ENCODE data around the gene LMTK3.

The LMTK3 gene

GRCh38 chr19:48473161-48473966 lies 38.3 kb downstream of the LMTK3 start:
- H4K12ac ChIP-seq (ENCODE audit: low read depth, low read length): no peak overlapping the region

DNA sequence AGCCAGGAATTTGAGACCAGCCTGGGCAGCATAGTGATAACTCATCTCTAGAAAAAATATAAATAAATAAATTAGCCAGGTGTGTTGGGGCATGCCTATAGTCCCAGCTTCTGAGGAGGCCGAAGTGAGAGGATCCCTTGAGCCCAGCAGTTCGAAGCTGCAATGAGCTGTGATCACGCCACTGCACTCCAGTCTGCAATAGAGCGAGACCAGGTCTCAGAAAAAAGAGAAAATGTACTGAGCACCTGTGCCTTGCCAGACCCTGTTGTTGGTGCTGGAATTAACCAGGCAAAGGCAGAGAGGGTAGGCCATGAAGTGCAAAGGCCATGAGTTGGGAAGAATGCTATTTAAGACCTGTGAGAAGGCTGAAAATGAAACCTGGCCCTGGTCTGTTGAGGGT lies 39.8 kb downstream of the LMTK3 start:
- H3K14ac ChIP-seq (ENCODE audit: low read length): no peak overlapping the region
- no peaks in the 10 kb centered on the region for H3K27me3 ChIP-seq (ENCODE audit: insufficient read depth, low read length)
- no peak for DNase-seq
- peaks cover 66 to 67% of the 10 kb centered on the region in 2 experiments for H3K36me3 ChIP-seq (ENCODE audit: control insufficient read depth in 1 of 2, insufficient read depth in 2 of 2, low read length in 2 of 2)
- H3K79me1 ChIP-seq (ENCODE audit: low read length): peaks cover 9% of the 10 kb centered on the region
- peak overlapping the region; percentile 37 for H3K4ac ChIP-seq (ENCODE audit: low read depth, low read length)
- H2BK5ac ChIP-seq (ENCODE audit: low read depth, low read length, poor library complexity): no peak overlapping the region
- H2AFZ ChIP-seq (ENCODE audit: insufficient read depth, low read length, poor library complexity): no peak overlapping the region
- no peak overlapping the region for H3K18ac ChIP-seq (ENCODE audit: low read length)
- no peak overlapping the region for H2AK5ac ChIP-seq (ENCODE audit: low read length)
- H3K79me2 ChIP-seq (ENCODE audit: control insufficient read depth, insufficient read depth, low read length, poor library complexity): peaks cover 12% of the 10 kb centered on the region
- WGBS (ENCODE audit: extremely low coverage, insufficient coverage, insufficient read length): no CpG with 5 or more reads among the region's 4 CpGs
- H3K4me1 ChIP-seq (ENCODE audit: control insufficient read depth in 1 of 2, insufficient read depth in 2 of 2, low read length in 2 of 2): peaks cover 7 to 19% of the 10 kb centered on the region in 2 experiments
- no peak overlapping the region for H4K8ac ChIP-seq (ENCODE audit: low read depth, low read length)
- no peak overlapping the region for H2BK120ac ChIP-seq (ENCODE audit: insufficient read depth, low read length, poor library complexity)
- no peak overlapping the region for H2BK12ac ChIP-seq (ENCODE audit: low read length)
- H3K23ac ChIP-seq (ENCODE audit: low read length): no peak overlapping the region
- H3K27ac ChIP-seq (ENCODE audit: low read depth, low read length): no peak overlapping the region
- H4K91ac ChIP-seq (ENCODE audit: low read depth, low read length): no peak overlapping the region
- H3K9ac ChIP-seq (ENCODE audit: low read length): no peak overlapping the region
- H3K4me3 ChIP-seq (ENCODE audit: low read depth, low read length): no peak overlapping the region
- no peak overlapping the region for H4K12ac ChIP-seq (ENCODE audit: low read depth, low read length)
- no peaks in the 10 kb centered on the region for H3K9me3 ChIP-seq (ENCODE audit: insufficient read depth, low read depth, low read length)
- H3K4me2 ChIP-seq (ENCODE audit: low read length): no peak overlapping the region

More at GRCh38 chr19:48473161-48473966, 38.3 kb downstream of the LMTK3 start:
- Histone ChIP-seq H3K4me2 (ENCODE audit: low read length) (no peak overlapping the region), H3K9ac (ENCODE audit: low read length) (no peak overlapping the region), H3K23ac (ENCODE audit: low read length) (no peak overlapping the region), H3K18ac (ENCODE audit: low read length) (peak overlapping the region; percentile 27), H2BK5ac (ENCODE audit: low read depth, low read length, poor library complexity) (no peak overlapping the region), H3K27me3 (ENCODE audit: insufficient read depth, low read length) (no peaks in the 10 kb centered on the region), H3K79me2 (ENCODE audit: control insufficient read depth, insufficient read depth, low read length, poor library complexity) (peaks cover 12% of the 10 kb centered on the region), H3K14ac (ENCODE audit: low read length) (no peak overlapping the region), H3K4ac (ENCODE audit: low read depth, low read length) (no peak overlapping the region), H3K9me3 (ENCODE audit: insufficient read depth, low read depth, low read length) (no peaks in the 10 kb centered on the region), H2AFZ (ENCODE audit: insufficient read depth, low read length, poor library complexity) (no peak overlapping the region), H2AK5ac (ENCODE audit: low read length) (no peak overlapping the region), H3K79me1 (ENCODE audit: low read length) (peaks cover 9% of the 10 kb centered on the region), H2BK12ac (ENCODE audit: low read length) (no peak overlapping the region), H3K4me1 (ENCODE audit: control insufficient read depth in 1 of 2, insufficient read depth in 2 of 2, low read length in 2 of 2) (peaks cover 7 to 19% of the 10 kb centered on the region in 2 experiments), H3K4me3 (ENCODE audit: low read depth, low read length) (no peak overlapping the region), H4K91ac (ENCODE audit: low read depth, low read length) (no peak overlapping the region), H4K8ac (ENCODE audit: low read depth, low read length) (no peak overlapping the region), H3K27ac (ENCODE audit: low read depth, low read length) (no peak overlapping the region), H3K36me3 (ENCODE audit: control insufficient read depth in 1 of 2, insufficient read depth in 2 of 2, low read length in 2 of 2) (peaks cover 81 to 82% of the 10 kb centered on the region in 2 experiments), H2BK120ac (ENCODE audit: insufficient read depth, low read length, poor library complexity) (no peak overlapping the region)
- no CpG with 5 or more reads among the region's 14 CpGs for WGBS (ENCODE audit: extremely low coverage, insufficient coverage, insufficient read length)
- DNase-seq: peak; percentile 69 to 72

GRCh38 chr19:48470856-48471255 lies 40.8 kb downstream of the LMTK3 start:
- Histone ChIP-seq H2AK5ac (ENCODE audit: low read length) (no peak overlapping the region), H4K8ac (ENCODE audit: low read depth, low read length) (no peak overlapping the region), H3K36me3 (ENCODE audit: control insufficient read depth in 1 of 2, insufficient read depth in 2 of 2, low read length in 2 of 2) (peaks cover 57 to 58% of the 10 kb centered on the region in 2 experiments), H3K9me3 (ENCODE audit: insufficient read depth, low read depth, low read length) (no peaks in the 10 kb centered on the region), H3K4me1 (ENCODE audit: control insufficient read depth in 1 of 2, insufficient read depth in 2 of 2, low read length in 2 of 2) (peaks cover 7 to 19% of the 10 kb centered on the region in 2 experiments), H3K4me2 (ENCODE audit: low read length) (no peak overlapping the region), H4K12ac (ENCODE audit: low read depth, low read length) (no peak overlapping the region), H3K18ac (ENCODE audit: low read length) (no peak overlapping the region), H3K27ac (ENCODE audit: low read depth, low read length) (no peak overlapping the region), H3K4ac (ENCODE audit: low read depth, low read length) (peak overlapping the region; percentile 71), H2BK120ac (ENCODE audit: insufficient read depth, low read length, poor library complexity) (no peak overlapping the region), H3K4me3 (ENCODE audit: low read depth, low read length) (no peak overlapping the region), H3K79me1 (ENCODE audit: low read length) (peaks cover 9% of the 10 kb centered on the region), H3K27me3 (ENCODE audit: insufficient read depth, low read length) (no peaks in the 10 kb centered on the region), H2BK12ac (ENCODE audit: low read length) (no peak overlapping the region), H4K91ac (ENCODE audit: low read depth, low read length) (no peak overlapping the region), H3K14ac (ENCODE audit: low read length) (no peak overlapping the region), H3K79me2 (ENCODE audit: control insufficient read depth, insufficient read depth, low read length, poor library complexity) (peaks cover 12% of the 10 kb centered on the region), H3K9ac (ENCODE audit: low read length) (no peak overlapping the region), H3K23ac (ENCODE audit: low read length) (no peak overlapping the region), H2BK5ac (ENCODE audit: low read depth, low read length, poor library complexity) (no peak overlapping the region), H2AFZ (ENCODE audit: insufficient read depth, low read length, poor library complexity) (no peak overlapping the region)
- peak; percentile 21 to 57 for DNase-seq
- no CpG with 5 or more reads among the region's 10 CpGs for WGBS (ENCODE audit: extremely low coverage, insufficient coverage, insufficient read length)

DNA sequence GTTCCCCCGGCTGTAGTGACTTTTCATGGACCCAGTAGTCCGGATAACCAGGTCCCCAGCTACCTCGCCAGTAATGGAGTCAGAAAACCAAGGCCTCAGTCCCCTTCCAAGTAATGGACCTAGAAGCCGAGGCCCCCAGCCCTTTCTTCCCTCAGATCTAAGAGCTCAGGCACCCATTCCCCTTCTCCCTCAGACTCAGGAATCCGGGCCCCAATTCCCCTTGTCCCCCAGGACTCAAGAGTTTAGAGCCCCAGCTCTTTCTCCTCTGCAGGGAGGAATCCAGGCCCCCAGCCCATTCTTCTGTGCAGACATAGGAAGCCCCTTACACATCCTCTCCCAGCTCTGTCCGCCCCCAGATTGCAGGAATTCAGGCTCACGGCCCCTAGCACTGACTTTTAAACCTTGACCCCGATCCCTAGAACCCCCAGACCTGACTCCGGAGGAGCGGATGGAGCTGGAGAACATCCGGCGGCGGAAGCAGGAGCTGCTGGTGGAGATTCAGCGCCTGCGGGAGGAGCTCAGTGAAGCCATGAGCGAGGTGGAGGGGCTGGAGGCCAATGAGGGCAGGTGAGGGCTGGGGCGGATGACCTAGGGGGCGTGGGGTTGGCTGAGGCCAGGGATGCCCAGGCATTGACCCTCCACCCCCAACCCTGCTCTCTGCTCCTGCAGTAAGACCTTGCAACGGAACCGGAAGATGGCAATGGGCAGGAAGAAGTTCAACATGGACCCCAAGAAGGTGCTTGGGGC lies 41.5 kb downstream of the LMTK3 start:
- Histone ChIP-seq H3K27ac (ENCODE audit: low read depth, low read length) (no peak overlapping the region), H2BK120ac (ENCODE audit: insufficient read depth, low read length, poor library complexity) (no peak overlapping the region), H3K27me3 (ENCODE audit: insufficient read depth, low read length) (no peaks in the 10 kb centered on the region), H3K18ac (ENCODE audit: low read length) (peak overlapping the region; percentile 68), H4K91ac (ENCODE audit: low read depth, low read length) (peak overlapping the region; percentile 100), H3K14ac (ENCODE audit: low read length) (peak overlapping the region; percentile 80), H2BK12ac (ENCODE audit: low read length) (no peak overlapping the region), H3K4me2 (ENCODE audit: low read length) (peak overlapping the region; percentile 88), H3K79me2 (ENCODE audit: control insufficient read depth, insufficient read depth, low read length, poor library complexity) (peaks cover 12% of the 10 kb centered on the region), H3K9me3 (ENCODE audit: insufficient read depth, low read depth, low read length) (no peaks in the 10 kb centered on the region), H3K79me1 (ENCODE audit: low read length) (peaks cover 9% of the 10 kb centered on the region), H3K4ac (ENCODE audit: low read depth, low read length) (peak overlapping the region; percentile 71), H3K23ac (ENCODE audit: low read length) (no peak overlapping the region), H4K12ac (ENCODE audit: low read depth, low read length) (peak overlapping the region; percentile 66), H2AK5ac (ENCODE audit: low read length) (peak overlapping the region; percentile 52), H3K9ac (ENCODE audit: low read length) (peak overlapping the region; percentile 30), H4K8ac (ENCODE audit: low read depth, low read length) (peak overlapping the region; percentile 29), H3K36me3 (ENCODE audit: control insufficient read depth in 1 of 2, insufficient read depth in 2 of 2, low read length in 2 of 2) (peaks cover 49 to 51% of the 10 kb centered on the region in 2 experiments), H3K4me3 (ENCODE audit: low read depth, low read length) (peak overlapping the region; percentile 89), H2AFZ (ENCODE audit: insufficient read depth, low read length, poor library complexity) (peak overlapping the region; percentile 42), H3K4me1 (ENCODE audit: control insufficient read depth in 1 of 2, insufficient read depth in 2 of 2, low read length in 2 of 2) (peaks cover 7 to 19% of the 10 kb centered on the region in 2 experiments), H2BK5ac (ENCODE audit: low read depth, low read length, poor library complexity) (peak overlapping the region; percentile 49)
- peak in 1 of 2 donors; percentile 31 for DNase-seq
- WGBS (ENCODE audit: extremely low coverage, insufficient coverage, insufficient read length): no CpG with 5 or more reads among the region's 20 CpGs

Data from trophoblast cell (in vitro differentiated cells and primary cell).